GM12878 (cell line): Measurements from ENCODE around the gene MILR1. TPM values are rescaled to one million over a fixed set of nuclear protein-coding genes. Genes with fewer than 3 reads are reported as not detected.

ENCODE experiments used
- BACH1 ChIP-seq: fragments of 450-650 bp; IDR thresholded peaks from 2 replicates; pipeline ENCODE4 v1.6.1; 2017; ENCODE audit warnings: mild to moderate bottlenecking, borderline replicate concordance
- BCL11A ChIP-seq: IDR thresholded peaks from 2 replicates; pipeline ENCODE4 v1.6.1; 2011; ENCODE audit warnings: low read depth, low read length
- CHD4 ChIP-seq: fragments of 200-600 bp; sonication (generic); IDR thresholded peaks from 2 replicates; pipeline ENCODE4 v1.6.1; 2016; ENCODE audit warnings: mild to moderate bottlenecking
- DPF2 ChIP-seq: fragments of 450-650 bp; IDR thresholded peaks from 2 replicates; pipeline ENCODE4 v1.6.1; 2017; ENCODE audit warnings: mild to moderate bottlenecking
- EED ChIP-seq: sonication (generic); IDR thresholded peaks from 2 replicates; pipeline ENCODE4 v1.6.1; 2016; ENCODE audit warnings: antibody characterized with exemption, low read depth
- EZH2 ChIP-seq: IDR thresholded peaks from 2 replicates; pipeline ENCODE4 v1.6.1; 2012; ENCODE audit warnings: low read depth, mild to moderate bottlenecking, control low read depth, inconsistent platforms, low read length, borderline replicate concordance; ENCODE audit not compliant: control insufficient read depth
- JUNB ChIP-seq: IDR thresholded peaks from 2 replicates; pipeline ENCODE4 v1.6.1; 2016; ENCODE audit warnings: antibody characterized with exemption, mild to moderate bottlenecking
- MEF2A ChIP-seq: IDR thresholded peaks from 2 replicates; pipeline ENCODE4 v1.6.1; 2011; ENCODE audit warnings: low read depth, mild to moderate bottlenecking, low read length, moderate library complexity; ENCODE audit not compliant: insufficient read depth
- MEF2B ChIP-seq: fragments of 450-650 bp; IDR thresholded peaks from 2 replicates; pipeline ENCODE4 v1.6.1; 2018; ENCODE audit warnings: mild to moderate bottlenecking, moderate library complexity; ENCODE audit not compliant: partially characterized antibody, poor library complexity, severe bottlenecking
- MXI1 ChIP-seq: fragments of 150-350 bp; IDR thresholded peaks from 2 replicates; pipeline ENCODE4 v1.6.1; 2011; ENCODE audit warnings: low read depth, mild to moderate bottlenecking, inconsistent platforms, low read length, improper control_type of control experiment
- ZNF384 ChIP-seq: IDR thresholded peaks from 2 replicates; pipeline ENCODE4 v1.6.1; 2012; ENCODE audit warnings: low read depth, mild to moderate bottlenecking, low read length, improper control_type of control experiment, borderline replicate concordance
- polyA plus RNA-seq, 11 experiments: library from polyadenylated mRNA; depleted of rRNA in 4 of 11; unstranded in 6 of 11; stranded (reverse) in 5 of 11; fragments of >200 nt; fragmentation: Nextera tagmentation in 4 of 11; fragmentation: Illumina TruSeq in 1 of 11; extraction: Ambion mirVana in 4 of 11; extraction: Trizol in 1 of 11; gene quantifications; 1 replicate in 1 of 11; 2 replicates in 10 of 11; pipeline versions ENCODE4 v1.2.1 to v1.2.3, GENCODE V29; 2011 to 2016; ENCODE audit warnings: inconsistent platforms in 2 of 11, missing spikeins in 2 of 11, low read depth in 1 of 11
- total RNA-seq, 4 experiments: library from RNA; depleted of rRNA in 3 of 4; stranded (reverse); fragments of >200 nt in 3 of 4; fragmentation: Illumina TruSeq in 1 of 4; extraction: Trizol in 1 of 4; gene quantifications; 2 replicates each; pipeline versions ENCODE4 v1.2.1 to v1.2.3, GENCODE V29; 2013 to 2021
- TF ChIP-seq, protein P1 (sequence below): fragments of 450-650 bp; IDR thresholded peaks from 2 replicates; pipeline ENCODE4 v1.6.1; 2018; ENCODE audit warnings: borderline replicate concordance, mild to moderate bottlenecking; ENCODE audit not compliant: partially characterized antibody
- TF ChIP-seq, protein P2 (sequence below): fragments of 450-650 bp; IDR thresholded peaks from 2 replicates; pipeline ENCODE4 v1.6.1; 2017; ENCODE audit warnings: borderline replicate concordance
- TF ChIP-seq, protein P3 (sequence below): fragments of 450-650 bp; IDR thresholded peaks from 2 replicates; pipeline ENCODE4 v1.6.1; 2014; ENCODE audit warnings: mild to moderate bottlenecking
- TF ChIP-seq, protein P4 (sequence below), 3 experiments: IDR thresholded peaks in 2 of 3; conservative IDR thresholded peaks in 1 of 3; 2 replicates each; pipeline ENCODE4 v1.5.1; 2011; ENCODE audit warnings: low read depth in 3 of 3, low read length in 3 of 3, mild to moderate bottlenecking in 3 of 3, control low read depth in 2 of 3, moderate library complexity in 2 of 3, inconsistent platforms in 1 of 3, mixed read lengths in 1 of 3; ENCODE audit not compliant: control insufficient read depth in 2 of 3, insufficient read depth in 1 of 3; ENCODE audit errors: extremely low read depth in 1 of 3
- TF ChIP-seq, protein P5 (sequence below): fragments of 450-650 bp; formaldehyde crosslinking; IDR thresholded peaks from 2 replicates; pipeline ENCODE4 v1.4.0; 2022; ENCODE audit warnings: mild to moderate bottlenecking, moderate library complexity

MILR1 gene
- total and polyA plus RNA-seq, 10 of the 15 experiments (the other 5 are each of a cell fraction or from before 2014, with no cell fraction given) = 2.0 to 47.2 (median 17.2) TPM

DNA sequence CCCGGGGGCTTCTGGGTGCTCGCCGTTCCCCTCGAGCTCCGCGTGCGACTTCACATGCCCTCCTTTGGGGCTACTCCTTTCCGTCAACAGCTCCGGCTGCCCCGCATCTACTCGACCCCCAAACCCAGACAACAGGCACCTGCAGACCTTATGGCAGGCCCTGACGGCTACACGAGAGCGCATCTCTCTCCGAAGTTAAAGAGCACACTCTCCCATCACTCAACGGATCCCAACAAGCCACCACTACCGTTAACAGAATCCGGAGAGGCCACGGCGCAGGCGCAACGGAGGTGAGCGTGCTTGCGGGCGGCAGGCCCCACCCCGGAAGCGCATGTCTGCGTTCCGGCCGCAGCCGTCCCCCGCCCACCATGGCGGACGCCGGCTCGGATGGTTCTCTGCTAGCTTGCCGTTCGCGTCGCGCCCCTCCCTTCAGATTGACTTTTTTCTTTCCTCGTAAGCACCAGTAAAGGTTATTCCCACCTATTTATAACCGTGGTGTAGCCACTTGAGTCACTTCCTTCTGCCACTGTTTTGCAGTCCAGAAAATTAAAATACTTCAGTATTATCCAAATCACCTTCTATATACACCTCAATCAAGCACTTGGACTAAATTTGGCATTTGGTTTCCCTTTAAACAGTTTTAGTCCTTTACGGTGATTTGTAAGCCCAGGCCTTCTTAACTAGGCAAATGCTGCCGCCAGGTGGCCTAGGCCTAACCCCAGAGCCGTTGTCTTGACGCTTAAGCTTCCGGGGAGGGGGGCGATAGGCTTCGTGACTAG is 48.1 kb downstream of the MILR1 start, which contains the start of gene POLG2 (continued):
- TF ChIP-seq, protein P1, sequence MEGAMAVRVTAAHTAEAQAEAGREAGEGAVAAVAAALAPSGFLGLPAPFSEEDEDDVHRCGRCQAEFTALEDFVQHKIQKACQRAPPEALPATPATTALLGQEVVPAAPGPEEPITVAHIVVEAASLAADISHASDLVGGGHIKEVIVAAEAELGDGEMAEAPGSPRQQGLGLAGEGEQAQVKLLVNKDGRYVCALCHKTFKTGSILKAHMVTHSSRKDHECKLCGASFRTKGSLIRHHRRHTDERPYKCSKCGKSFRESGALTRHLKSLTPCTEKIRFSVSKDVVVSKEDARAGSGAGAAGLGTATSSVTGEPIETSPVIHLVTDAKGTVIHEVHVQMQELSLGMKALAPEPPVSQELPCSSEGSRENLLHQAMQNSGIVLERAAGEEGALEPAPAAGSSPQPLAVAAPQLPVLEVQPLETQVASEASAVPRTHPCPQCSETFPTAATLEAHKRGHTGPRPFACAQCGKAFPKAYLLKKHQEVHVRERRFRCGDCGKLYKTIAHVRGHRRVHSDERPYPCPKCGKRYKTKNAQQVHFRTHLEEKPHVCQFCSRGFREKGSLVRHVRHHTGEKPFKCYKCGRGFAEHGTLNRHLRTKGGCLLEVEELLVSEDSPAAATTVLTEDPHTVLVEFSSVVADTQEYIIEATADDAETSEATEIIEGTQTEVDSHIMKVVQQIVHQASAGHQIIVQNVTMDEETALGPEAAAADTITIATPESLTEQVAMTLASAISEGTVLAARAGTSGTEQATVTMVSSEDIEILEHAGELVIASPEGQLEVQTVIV = peak; percentile 19
- TF ChIP-seq EED = 0 out of 2 replicates have a peak, but pooled peaks have one; percentile 19
- TF ChIP-seq, protein P2, sequence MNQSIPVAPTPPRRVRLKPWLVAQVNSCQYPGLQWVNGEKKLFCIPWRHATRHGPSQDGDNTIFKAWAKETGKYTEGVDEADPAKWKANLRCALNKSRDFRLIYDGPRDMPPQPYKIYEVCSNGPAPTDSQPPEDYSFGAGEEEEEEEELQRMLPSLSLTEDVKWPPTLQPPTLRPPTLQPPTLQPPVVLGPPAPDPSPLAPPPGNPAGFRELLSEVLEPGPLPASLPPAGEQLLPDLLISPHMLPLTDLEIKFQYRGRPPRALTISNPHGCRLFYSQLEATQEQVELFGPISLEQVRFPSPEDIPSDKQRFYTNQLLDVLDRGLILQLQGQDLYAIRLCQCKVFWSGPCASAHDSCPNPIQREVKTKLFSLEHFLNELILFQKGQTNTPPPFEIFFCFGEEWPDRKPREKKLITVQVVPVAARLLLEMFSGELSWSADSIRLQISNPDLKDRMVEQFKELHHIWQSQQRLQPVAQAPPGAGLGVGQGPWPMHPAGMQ = no peak
- peak; percentile 59; the same call in 1 of the 2 replicates for TF ChIP-seq MEF2A
- peak; percentile 94 for TF ChIP-seq BACH1
- no peak for TF ChIP-seq EZH2
- no peak; the same call in 1 of the 2 replicates for TF ChIP-seq DPF2
- TF ChIP-seq, protein P3, sequence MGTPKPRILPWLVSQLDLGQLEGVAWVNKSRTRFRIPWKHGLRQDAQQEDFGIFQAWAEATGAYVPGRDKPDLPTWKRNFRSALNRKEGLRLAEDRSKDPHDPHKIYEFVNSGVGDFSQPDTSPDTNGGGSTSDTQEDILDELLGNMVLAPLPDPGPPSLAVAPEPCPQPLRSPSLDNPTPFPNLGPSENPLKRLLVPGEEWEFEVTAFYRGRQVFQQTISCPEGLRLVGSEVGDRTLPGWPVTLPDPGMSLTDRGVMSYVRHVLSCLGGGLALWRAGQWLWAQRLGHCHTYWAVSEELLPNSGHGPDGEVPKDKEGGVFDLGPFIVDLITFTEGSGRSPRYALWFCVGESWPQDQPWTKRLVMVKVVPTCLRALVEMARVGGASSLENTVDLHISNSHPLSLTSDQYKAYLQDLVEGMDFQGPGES = no peak
- TF ChIP-seq CHD4 = no peak
- TF ChIP-seq ZNF384 = no peak
- peak; percentile 20 for TF ChIP-seq MEF2B
- TF ChIP-seq, protein P4, sequence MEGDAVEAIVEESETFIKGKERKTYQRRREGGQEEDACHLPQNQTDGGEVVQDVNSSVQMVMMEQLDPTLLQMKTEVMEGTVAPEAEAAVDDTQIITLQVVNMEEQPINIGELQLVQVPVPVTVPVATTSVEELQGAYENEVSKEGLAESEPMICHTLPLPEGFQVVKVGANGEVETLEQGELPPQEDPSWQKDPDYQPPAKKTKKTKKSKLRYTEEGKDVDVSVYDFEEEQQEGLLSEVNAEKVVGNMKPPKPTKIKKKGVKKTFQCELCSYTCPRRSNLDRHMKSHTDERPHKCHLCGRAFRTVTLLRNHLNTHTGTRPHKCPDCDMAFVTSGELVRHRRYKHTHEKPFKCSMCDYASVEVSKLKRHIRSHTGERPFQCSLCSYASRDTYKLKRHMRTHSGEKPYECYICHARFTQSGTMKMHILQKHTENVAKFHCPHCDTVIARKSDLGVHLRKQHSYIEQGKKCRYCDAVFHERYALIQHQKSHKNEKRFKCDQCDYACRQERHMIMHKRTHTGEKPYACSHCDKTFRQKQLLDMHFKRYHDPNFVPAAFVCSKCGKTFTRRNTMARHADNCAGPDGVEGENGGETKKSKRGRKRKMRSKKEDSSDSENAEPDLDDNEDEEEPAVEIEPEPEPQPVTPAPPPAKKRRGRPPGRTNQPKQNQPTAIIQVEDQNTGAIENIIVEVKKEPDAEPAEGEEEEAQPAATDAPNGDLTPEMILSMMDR (IDR thresholded peaks at IDR 0.05 in 2 of 3, conservative IDR thresholded peaks at IDR 0.05 in 1 of 3; ENCODE audit: control insufficient read depth in 2 of 3, extremely low read depth in 1 of 3, insufficient read depth in 1 of 3, low read depth in 3 of 3, low read length in 3 of 3) = peak; percentile 63 to 71 (median 66)
- TF ChIP-seq MXI1 = peak; percentile 68; the same call in 1 of the 2 replicates
- TF ChIP-seq JUNB = no peak
- TF ChIP-seq, protein P5, sequence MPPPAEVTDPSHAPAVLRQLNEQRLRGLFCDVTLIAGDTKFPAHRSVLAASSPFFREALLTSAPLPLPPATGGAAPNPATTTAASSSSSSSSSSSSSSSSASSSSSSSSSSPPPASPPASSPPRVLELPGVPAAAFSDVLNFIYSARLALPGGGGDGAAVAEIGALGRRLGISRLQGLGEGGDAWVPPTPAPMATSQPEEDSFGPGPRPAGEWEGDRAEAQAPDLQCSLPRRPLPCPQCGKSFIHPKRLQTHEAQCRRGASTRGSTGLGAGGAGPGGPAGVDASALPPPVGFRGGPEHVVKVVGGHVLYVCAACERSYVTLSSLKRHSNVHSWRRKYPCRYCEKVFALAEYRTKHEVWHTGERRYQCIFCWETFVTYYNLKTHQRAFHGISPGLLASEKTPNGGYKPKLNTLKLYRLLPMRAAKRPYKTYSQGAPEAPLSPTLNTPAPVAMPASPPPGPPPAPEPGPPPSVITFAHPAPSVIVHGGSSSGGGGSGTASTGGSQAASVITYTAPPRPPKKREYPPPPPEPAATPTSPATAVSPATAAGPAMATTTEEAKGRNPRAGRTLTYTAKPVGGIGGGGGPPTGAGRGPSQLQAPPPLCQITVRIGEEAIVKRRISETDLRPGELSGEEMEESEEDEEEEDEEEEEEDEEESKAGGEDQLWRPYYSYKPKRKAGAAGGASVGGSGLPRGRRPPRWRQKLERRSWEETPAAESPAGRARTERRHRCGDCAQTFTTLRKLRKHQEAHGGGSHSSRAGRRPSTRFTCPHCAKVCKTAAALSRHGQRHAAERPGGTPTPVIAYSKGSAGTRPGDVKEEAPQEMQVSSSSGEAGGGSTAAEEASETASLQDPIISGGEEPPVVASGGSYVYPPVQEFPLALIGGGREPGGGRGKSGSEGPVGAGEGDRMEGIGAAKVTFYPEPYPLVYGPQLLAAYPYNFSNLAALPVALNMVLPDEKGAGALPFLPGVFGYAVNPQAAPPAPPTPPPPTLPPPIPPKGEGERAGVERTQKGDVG (CRISPR knock-in tag) = no peak
- TF ChIP-seq BCL11A = 0 out of 2 replicates have a peak, but pooled peaks have one; percentile 49
